ENCODE data around the gene MAGEB1.

Gene MAGEB1

GRCh38 chrX:30248854-30249253 lies 1.9 kb downstream of the MAGEB1 start:
- Histone ChIP-seq H3K9ac (ENCODE audit: low read depth in 1 of 2, low read length in 2 of 2) (no peak overlapping the region), H3K9me3 (ENCODE audit: control insufficient read depth in 2 of 2, low read length in 2 of 2) (no peaks in the 10 kb centered on the region), H3K27me3 (ENCODE audit: control insufficient read depth in 2 of 2, insufficient read depth in 2 of 2, low read length in 2 of 2) (no peaks in the 10 kb centered on the region), H3K27ac (ENCODE audit: low read depth in 2 of 2, low read length in 2 of 2) (no peak overlapping the region), H3K36me3 (ENCODE audit: control insufficient read depth in 2 of 2, insufficient read depth in 2 of 2, low read length in 2 of 2) (no peaks in the 10 kb centered on the region), H3K4me1 (ENCODE audit: control insufficient read depth in 2 of 2, insufficient read depth in 2 of 2, low read length in 2 of 2) (no peaks in the 10 kb centered on the region), H3K4me3 (ENCODE audit: low read length in 2 of 2) (no peak overlapping the region)

- H3K36me3 ChIP-seq (ENCODE audit: control insufficient read depth in 2 of 2, insufficient read depth in 2 of 2, low read length in 2 of 2) = no peaks in the 10 kb centered on the region
- no peaks in the 10 kb centered on the region for H3K9me3 ChIP-seq (ENCODE audit: control insufficient read depth in 2 of 2, low read length in 2 of 2)
- no peaks in the 10 kb centered on the region for H3K4me1 ChIP-seq (ENCODE audit: control insufficient read depth in 2 of 2, insufficient read depth in 2 of 2, low read length in 2 of 2)
- H3K27ac ChIP-seq (ENCODE audit: low read depth in 2 of 2, low read length in 2 of 2) = no peak overlapping the region
- no peak overlapping the region for H3K9ac ChIP-seq (ENCODE audit: low read depth in 1 of 2, low read length in 2 of 2)
- no peak overlapping the region for H3K4me3 ChIP-seq (ENCODE audit: low read length in 2 of 2)
- no peaks in the 10 kb centered on the region for H3K27me3 ChIP-seq (ENCODE audit: control insufficient read depth in 2 of 2, insufficient read depth in 2 of 2, low read length in 2 of 2)
These were observed 6.3 kb downstream of the MAGEB1 start for GRCh38 chrX:30253257-30253656.

- H3K27me3 ChIP-seq (ENCODE audit: control insufficient read depth in 2 of 2, insufficient read depth in 2 of 2, low read length in 2 of 2) = no peaks in the 10 kb centered on the region
- H3K9me3 ChIP-seq (ENCODE audit: control insufficient read depth in 2 of 2, low read length in 2 of 2) = no peaks in the 10 kb centered on the region
- H3K27ac ChIP-seq (ENCODE audit: low read depth in 2 of 2, low read length in 2 of 2) = no peak overlapping the region
- no peak overlapping the region for H3K9ac ChIP-seq (ENCODE audit: low read depth in 1 of 2, low read length in 2 of 2)
- H3K36me3 ChIP-seq (ENCODE audit: control insufficient read depth in 2 of 2, insufficient read depth in 2 of 2, low read length in 2 of 2) = no peaks in the 10 kb centered on the region
- H3K4me3 ChIP-seq (ENCODE audit: low read length in 2 of 2) = no peak overlapping the region
- no peaks in the 10 kb centered on the region for H3K4me1 ChIP-seq (ENCODE audit: control insufficient read depth in 2 of 2, insufficient read depth in 2 of 2, low read length in 2 of 2)
These were observed 13.0 kb downstream of the MAGEB1 start for GRCh38 chrX:30259927-30260326.

GRCh38 chrX:30261012-30261411 lies 14.1 kb downstream of the MAGEB1 start:
- H3K9me3 ChIP-seq (ENCODE audit: control insufficient read depth in 2 of 2, low read length in 2 of 2) = no peaks in the 10 kb centered on the region
- H3K9ac ChIP-seq (ENCODE audit: low read depth in 1 of 2, low read length in 2 of 2) = no peak overlapping the region
- H3K4me1 ChIP-seq (ENCODE audit: control insufficient read depth in 2 of 2, insufficient read depth in 2 of 2, low read length in 2 of 2) = no peaks in the 10 kb centered on the region
- H3K27me3 ChIP-seq (ENCODE audit: control insufficient read depth in 2 of 2, insufficient read depth in 2 of 2, low read length in 2 of 2) = no peaks in the 10 kb centered on the region
- H3K4me3 ChIP-seq (ENCODE audit: low read length in 2 of 2) = no peak overlapping the region
- no peak overlapping the region for H3K27ac ChIP-seq (ENCODE audit: low read depth in 2 of 2, low read length in 2 of 2)
- no peaks in the 10 kb centered on the region for H3K36me3 ChIP-seq (ENCODE audit: control insufficient read depth in 2 of 2, insufficient read depth in 2 of 2, low read length in 2 of 2)

- Histone ChIP-seq H3K9me3 (ENCODE audit: control insufficient read depth in 2 of 2, low read length in 2 of 2) (no peaks in the 10 kb centered on the region), H3K27me3 (ENCODE audit: control insufficient read depth in 2 of 2, insufficient read depth in 2 of 2, low read length in 2 of 2) (no peaks in the 10 kb centered on the region), H3K4me3 (ENCODE audit: low read length in 2 of 2) (no peak overlapping the region), H3K27ac (ENCODE audit: low read depth in 2 of 2, low read length in 2 of 2) (no peak overlapping the region), H3K9ac (ENCODE audit: low read depth in 1 of 2, low read length in 2 of 2) (no peak overlapping the region), H3K36me3 (ENCODE audit: control insufficient read depth in 2 of 2, insufficient read depth in 2 of 2, low read length in 2 of 2) (no peaks in the 10 kb centered on the region), H3K4me1 (ENCODE audit: control insufficient read depth in 2 of 2, insufficient read depth in 2 of 2, low read length in 2 of 2) (no peaks in the 10 kb centered on the region)
These were observed 15.8 kb downstream of the MAGEB1 start for GRCh38 chrX:30262763-30263162.

GRCh38 chrX:30270639-30271038 lies 23.7 kb downstream of the MAGEB1 start:
- no peaks in the 10 kb centered on the region for H3K9me3 ChIP-seq (ENCODE audit: control insufficient read depth in 2 of 2, low read length in 2 of 2)
- H3K9ac ChIP-seq (ENCODE audit: low read depth in 1 of 2, low read length in 2 of 2) = no peak overlapping the region
- H3K4me1 ChIP-seq (ENCODE audit: control insufficient read depth in 2 of 2, insufficient read depth in 2 of 2, low read length in 2 of 2) = no peaks in the 10 kb centered on the region
- H3K27me3 ChIP-seq (ENCODE audit: control insufficient read depth in 2 of 2, insufficient read depth in 2 of 2, low read length in 2 of 2) = no peaks in the 10 kb centered on the region
- H3K4me3 ChIP-seq (ENCODE audit: low read length in 2 of 2) = no peak overlapping the region
- H3K27ac ChIP-seq (ENCODE audit: low read depth in 2 of 2, low read length in 2 of 2) = no peak overlapping the region
- no peaks in the 10 kb centered on the region for H3K36me3 ChIP-seq (ENCODE audit: control insufficient read depth in 2 of 2, insufficient read depth in 2 of 2, low read length in 2 of 2)

- Histone ChIP-seq H3K36me3 (ENCODE audit: control insufficient read depth in 2 of 2, insufficient read depth in 2 of 2, low read length in 2 of 2) (no peaks in the 10 kb centered on the region), H3K27me3 (ENCODE audit: control insufficient read depth in 2 of 2, insufficient read depth in 2 of 2, low read length in 2 of 2) (no peaks in the 10 kb centered on the region), H3K4me1 (ENCODE audit: control insufficient read depth in 2 of 2, insufficient read depth in 2 of 2, low read length in 2 of 2) (no peaks in the 10 kb centered on the region), H3K9ac (ENCODE audit: low read depth in 1 of 2, low read length in 2 of 2) (no peak overlapping the region), H3K9me3 (ENCODE audit: control insufficient read depth in 2 of 2, low read length in 2 of 2) (no peaks in the 10 kb centered on the region), H3K4me3 (ENCODE audit: low read length in 2 of 2) (no peak overlapping the region), H3K27ac (ENCODE audit: low read depth in 2 of 2, low read length in 2 of 2) (no peak overlapping the region)
These were observed 28.6 kb downstream of the MAGEB1 start for GRCh38 chrX:30275498-30275897.

- H3K27me3 ChIP-seq (ENCODE audit: control insufficient read depth in 2 of 2, insufficient read depth in 2 of 2, low read length in 2 of 2) = no peaks in the 10 kb centered on the region
- H3K9me3 ChIP-seq (ENCODE audit: control insufficient read depth in 2 of 2, low read length in 2 of 2) = no peaks in the 10 kb centered on the region
- H3K36me3 ChIP-seq (ENCODE audit: control insufficient read depth in 2 of 2, insufficient read depth in 2 of 2, low read length in 2 of 2) = no peaks in the 10 kb centered on the region
These were observed 31.4 kb downstream of the MAGEB1 start for GRCh38 chrX:30278365-30278764.

GRCh38 chrX:30280428-30280827 lies 33.5 kb downstream of the MAGEB1 start:
- Histone ChIP-seq H3K36me3 (ENCODE audit: control insufficient read depth in 2 of 2, insufficient read depth in 2 of 2, low read length in 2 of 2) (no peaks in the 10 kb centered on the region), H3K27me3 (ENCODE audit: control insufficient read depth in 2 of 2, insufficient read depth in 2 of 2, low read length in 2 of 2) (no peaks in the 10 kb centered on the region), H3K4me1 (ENCODE audit: control insufficient read depth in 2 of 2, insufficient read depth in 2 of 2, low read length in 2 of 2) (no peaks in the 10 kb centered on the region), H3K4me3 (ENCODE audit: low read length in 2 of 2) (no peak overlapping the region), H3K9ac (ENCODE audit: low read depth in 1 of 2, low read length in 2 of 2) (no peak overlapping the region), H3K27ac (ENCODE audit: low read depth in 2 of 2, low read length in 2 of 2) (no peak overlapping the region), H3K9me3 (ENCODE audit: control insufficient read depth in 2 of 2, low read length in 2 of 2) (no peaks in the 10 kb centered on the region)

More at GRCh38 chrX:30278365-30278764, 31.4 kb downstream of the MAGEB1 start:
- Histone ChIP-seq H3K4me3 (ENCODE audit: low read length in 2 of 2) (no peak overlapping the region), H3K4me1 (ENCODE audit: control insufficient read depth in 2 of 2, insufficient read depth in 2 of 2, low read length in 2 of 2) (no peaks in the 10 kb centered on the region), H3K27ac (ENCODE audit: low read depth in 2 of 2, low read length in 2 of 2) (no peak overlapping the region), H3K9ac (ENCODE audit: low read depth in 1 of 2, low read length in 2 of 2) (no peak overlapping the region)

GRCh38 chrX:30282527-30282926 lies 35.6 kb downstream of the MAGEB1 start:
- H3K9ac ChIP-seq (ENCODE audit: low read depth in 1 of 2, low read length in 2 of 2) = no peak overlapping the region
- H3K36me3 ChIP-seq (ENCODE audit: control insufficient read depth in 2 of 2, insufficient read depth in 2 of 2, low read length in 2 of 2) = no peaks in the 10 kb centered on the region
- no peaks in the 10 kb centered on the region for H3K9me3 ChIP-seq (ENCODE audit: control insufficient read depth in 2 of 2, low read length in 2 of 2)
- no peak overlapping the region for H3K27ac ChIP-seq (ENCODE audit: low read depth in 2 of 2, low read length in 2 of 2)
- H3K4me1 ChIP-seq (ENCODE audit: control insufficient read depth in 2 of 2, insufficient read depth in 2 of 2, low read length in 2 of 2) = no peaks in the 10 kb centered on the region
- H3K4me3 ChIP-seq (ENCODE audit: low read length in 2 of 2) = no peak overlapping the region
- H3K27me3 ChIP-seq (ENCODE audit: control insufficient read depth in 2 of 2, insufficient read depth in 2 of 2, low read length in 2 of 2) = no peaks in the 10 kb centered on the region

Data from mucosa of rectum (tissue), 2 donors.